WI38 (cell line): Measurements from ENCODE around the gene DBP.
A peak's percentile ranks its signal among the peaks of the same experiment; 100 is the strongest.
"Not testable (repeated sequence)": the region's sequence is repeated elsewhere in the genome, so short reads cannot be mapped to it uniquely, and the experiment has no call there.

ENCODE experiments used
- H3K4me3 ChIP-seq: 2 replicates; pipeline ENCODE4 v1.5.1; 2011; ENCODE audit warnings: low read depth, mild to moderate bottlenecking, control low read depth, low read length
- TF ChIP-seq, protein P1 (sequence below): IDR thresholded peaks from 2 replicates; pipeline ENCODE4 v1.5.1; 2012; ENCODE audit warnings: low read depth, mild to moderate bottlenecking, control low read depth, low read length

The DBP gene

DNA sequence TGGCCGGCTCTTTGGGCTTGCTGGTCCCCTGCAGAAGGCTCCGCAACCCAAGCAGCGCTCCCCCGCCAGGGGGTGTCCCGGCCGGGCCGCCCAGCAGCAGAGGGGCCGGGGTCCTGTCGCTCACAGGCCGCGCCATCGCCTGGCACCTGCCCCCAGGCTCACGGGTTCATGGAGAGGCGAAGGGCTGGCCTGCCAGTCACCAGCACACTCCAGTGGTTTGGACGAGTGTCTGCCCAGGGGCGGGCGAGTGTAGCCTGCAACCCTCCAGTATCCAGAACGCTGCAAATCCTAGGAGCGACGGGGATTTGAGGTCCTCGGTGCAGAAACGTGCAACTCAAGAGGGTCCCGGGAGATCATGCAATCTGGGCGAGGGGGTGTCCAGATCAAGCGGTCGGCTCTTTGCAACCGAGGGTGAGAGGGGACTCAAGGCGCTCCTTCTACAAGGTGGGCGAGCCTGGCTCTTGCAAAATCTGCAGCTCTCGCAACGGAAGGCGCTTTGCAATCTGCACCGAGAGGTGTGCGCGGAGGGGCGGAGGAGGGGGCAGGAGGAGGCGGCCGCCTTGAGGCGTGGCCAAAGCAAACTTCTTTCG, at the start of gene DBP:
DBP (minus strand) TSS at position 521 of the 590 bp plus-strand sequence; CDS start at position 136, 385 bp downstream.
- TF ChIP-seq, protein P1, sequence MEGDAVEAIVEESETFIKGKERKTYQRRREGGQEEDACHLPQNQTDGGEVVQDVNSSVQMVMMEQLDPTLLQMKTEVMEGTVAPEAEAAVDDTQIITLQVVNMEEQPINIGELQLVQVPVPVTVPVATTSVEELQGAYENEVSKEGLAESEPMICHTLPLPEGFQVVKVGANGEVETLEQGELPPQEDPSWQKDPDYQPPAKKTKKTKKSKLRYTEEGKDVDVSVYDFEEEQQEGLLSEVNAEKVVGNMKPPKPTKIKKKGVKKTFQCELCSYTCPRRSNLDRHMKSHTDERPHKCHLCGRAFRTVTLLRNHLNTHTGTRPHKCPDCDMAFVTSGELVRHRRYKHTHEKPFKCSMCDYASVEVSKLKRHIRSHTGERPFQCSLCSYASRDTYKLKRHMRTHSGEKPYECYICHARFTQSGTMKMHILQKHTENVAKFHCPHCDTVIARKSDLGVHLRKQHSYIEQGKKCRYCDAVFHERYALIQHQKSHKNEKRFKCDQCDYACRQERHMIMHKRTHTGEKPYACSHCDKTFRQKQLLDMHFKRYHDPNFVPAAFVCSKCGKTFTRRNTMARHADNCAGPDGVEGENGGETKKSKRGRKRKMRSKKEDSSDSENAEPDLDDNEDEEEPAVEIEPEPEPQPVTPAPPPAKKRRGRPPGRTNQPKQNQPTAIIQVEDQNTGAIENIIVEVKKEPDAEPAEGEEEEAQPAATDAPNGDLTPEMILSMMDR, result 0 out of 2 replicates have a peak, but pooled peaks have one; percentile 14
- peak within 1 kb of the TSS; percentile 59 for H3K4me3 ChIP-seq

- H3K4me3 ChIP-seq, result not testable (repeated sequence)
Measured at GRCh38 chr19:48686637-48687036, 49.5 kb upstream of the DBP start.

DNA sequence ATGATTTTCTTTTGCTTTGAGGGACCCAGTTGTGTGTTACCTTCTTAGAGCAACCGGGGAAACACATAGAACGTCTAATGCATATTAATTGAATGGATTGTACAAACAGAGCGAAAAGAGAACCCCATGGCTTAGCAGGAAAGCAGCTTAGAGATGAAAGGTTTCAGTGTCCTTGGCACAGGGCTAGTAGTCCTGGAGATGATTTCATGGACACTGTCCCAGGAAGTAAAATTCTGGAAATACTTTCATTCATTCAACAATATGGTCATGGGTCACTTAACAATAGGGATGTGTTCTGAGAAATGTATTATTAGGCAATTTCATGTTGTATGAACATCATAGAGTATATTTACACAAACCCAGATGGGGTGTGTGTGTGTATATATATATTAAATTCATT, 48.9 kb upstream of the DBP start:
- TF ChIP-seq, protein P1, result no peak
- H3K4me3 ChIP-seq, result no peak overlapping the region

DNA sequence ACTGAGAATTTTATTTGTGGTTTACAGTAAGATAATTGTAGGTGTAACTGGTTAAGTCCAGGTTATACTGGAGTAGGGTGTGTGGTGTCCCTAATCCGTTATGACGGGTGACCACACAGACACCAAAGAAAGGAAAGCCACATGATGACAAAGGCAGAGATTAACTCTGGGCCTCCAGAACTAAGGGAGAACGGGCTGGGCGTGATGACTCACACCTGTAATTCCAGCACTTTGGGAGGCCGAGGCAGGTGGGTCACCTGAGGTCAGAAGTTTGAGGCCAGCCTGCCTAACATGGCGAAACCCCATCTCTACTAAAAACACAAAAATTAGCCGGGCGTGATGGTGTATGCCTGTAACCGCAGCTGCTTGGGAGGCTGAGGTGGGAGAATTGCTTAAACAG, 48.4 kb upstream of the DBP start:
- TF ChIP-seq, protein P1, result no peak
- no peak overlapping the region for H3K4me3 ChIP-seq

GRCh38 chr19:48683349-48683748, 46.2 kb upstream of the DBP start:
- TF ChIP-seq, protein P1, result no peak
- H3K4me3 ChIP-seq, result no peak overlapping the region

- TF ChIP-seq, protein P1, result no peak
- no peak overlapping the region for H3K4me3 ChIP-seq
Measured at GRCh38 chr19:48681127-48681470, 43.9 kb upstream of the DBP start.

- H3K4me3 ChIP-seq, result no peak overlapping the region
- TF ChIP-seq, protein P1, result no peak
Measured at GRCh38 chr19:48680436-48681126, 43.4 kb upstream of the DBP start.

- H3K4me3 ChIP-seq, result not testable (repeated sequence)
Measured at GRCh38 chr19:48680006-48680405, 42.8 kb upstream of the DBP start.
